Measurements from ENCODE around the gene SLC48A1. TPM values are rescaled to one million over a fixed set of nuclear protein-coding genes. Genes with fewer than 3 reads are reported as not detected.

SLC48A1 gene
- polyA plus RNA-seq, 2 donors: 17.7 to 20.6 TPM

- peaks cover 3 to 18% of the 10 kb centered on the region in 2 donors for H3K4me1 ChIP-seq (ENCODE audit: control insufficient read depth in 2 of 2, insufficient read depth in 2 of 2, low read length in 1 of 2)
- H3K36me3 ChIP-seq (ENCODE audit: control insufficient read depth in 2 of 2, insufficient read depth in 2 of 2, low read length in 1 of 2): peaks cover 9 to 53% of the 10 kb centered on the region in 2 donors
- 41 to 53% methylated on average over 8 of the region's 8 CpGs for WGBS, 2 donors
- H3K9me3 ChIP-seq (ENCODE audit: control insufficient read depth in 2 of 2, insufficient read depth in 1 of 2, low read depth in 1 of 2, low read length in 1 of 2): no peaks in the 10 kb centered on the region
- H3K27ac ChIP-seq (ENCODE audit: low read depth in 2 of 2, low read length in 1 of 2): peak overlapping the region; percentile 90 to 96
- H3K4me3 ChIP-seq (ENCODE audit: low read depth in 1 of 2, low read length in 2 of 2): no peak overlapping the region
- no peaks in the 10 kb centered on the region for H3K27me3 ChIP-seq (ENCODE audit: control insufficient read depth in 1 of 2, insufficient read depth in 2 of 2, low read length in 2 of 2)
Measured at GRCh38 chr12:47782372-47782770, 9.3 kb downstream of the SLC48A1 start.

GRCh38 chr12:47783024-47783755, 10.2 kb downstream of the SLC48A1 start:
- Histone ChIP-seq H3K27ac (ENCODE audit: low read depth in 2 of 2, low read length in 1 of 2) (peak overlapping the region; percentile 90 to 96), H3K27me3 (ENCODE audit: control insufficient read depth in 1 of 2, insufficient read depth in 2 of 2, low read length in 2 of 2) (no peaks in the 10 kb centered on the region), H3K4me1 (ENCODE audit: control insufficient read depth in 2 of 2, insufficient read depth in 2 of 2, low read length in 1 of 2) (peaks cover 3 to 18% of the 10 kb centered on the region in 2 donors), H3K36me3 (ENCODE audit: control insufficient read depth in 2 of 2, insufficient read depth in 2 of 2, low read length in 1 of 2) (peaks cover 9 to 61% of the 10 kb centered on the region in 2 donors), H3K9me3 (ENCODE audit: control insufficient read depth in 2 of 2, insufficient read depth in 1 of 2, low read depth in 1 of 2, low read length in 1 of 2) (no peaks in the 10 kb centered on the region), H3K4me3 (ENCODE audit: low read depth in 1 of 2, low read length in 2 of 2) (no peak overlapping the region)
- WGBS, 2 donors: 62 to 67% methylated on average over 17 of the region's 17 CpGs

- no peak overlapping the region for H3K27ac ChIP-seq (ENCODE audit: low read depth in 2 of 2, low read length in 1 of 2)
- H3K36me3 ChIP-seq (ENCODE audit: control insufficient read depth in 2 of 2, insufficient read depth in 2 of 2, low read length in 1 of 2): peaks cover 11 to 70% of the 10 kb centered on the region in 2 donors
- no peak overlapping the region for H3K4me3 ChIP-seq (ENCODE audit: low read depth in 1 of 2, low read length in 2 of 2)
- no peaks in the 10 kb centered on the region for H3K27me3 ChIP-seq (ENCODE audit: control insufficient read depth in 1 of 2, insufficient read depth in 2 of 2, low read length in 2 of 2)
- peaks cover 2 to 18% of the 10 kb centered on the region in 2 donors for H3K4me1 ChIP-seq (ENCODE audit: control insufficient read depth in 2 of 2, insufficient read depth in 2 of 2, low read length in 1 of 2)
- WGBS, 2 donors: 86 to 90% methylated on average over 20 of the region's 20 CpGs
- no peaks in the 10 kb centered on the region for H3K9me3 ChIP-seq (ENCODE audit: control insufficient read depth in 2 of 2, insufficient read depth in 1 of 2, low read depth in 1 of 2, low read length in 1 of 2)
Measured at GRCh38 chr12:47783821-47784819, 11.1 kb downstream of the SLC48A1 start.

- H3K36me3 ChIP-seq (ENCODE audit: control insufficient read depth in 2 of 2, insufficient read depth in 2 of 2, low read length in 1 of 2): peaks cover 21 to 73% of the 10 kb centered on the region in 2 donors
- peaks cover 2 to 15% of the 10 kb centered on the region in 2 donors for H3K4me1 ChIP-seq (ENCODE audit: control insufficient read depth in 2 of 2, insufficient read depth in 2 of 2, low read length in 1 of 2)
- 80 to 85% methylated on average over 15 of the region's 15 CpGs for WGBS, 2 donors
- no peaks in the 10 kb centered on the region for H3K27me3 ChIP-seq (ENCODE audit: control insufficient read depth in 1 of 2, insufficient read depth in 2 of 2, low read length in 2 of 2)
- peak overlapping the region in 1 of 2 donors; percentile 62 for H3K27ac ChIP-seq (ENCODE audit: low read depth in 2 of 2, low read length in 1 of 2)
- H3K9me3 ChIP-seq (ENCODE audit: control insufficient read depth in 2 of 2, insufficient read depth in 1 of 2, low read depth in 1 of 2, low read length in 1 of 2): no peaks in the 10 kb centered on the region
- no peak overlapping the region for H3K4me3 ChIP-seq (ENCODE audit: low read depth in 1 of 2, low read length in 2 of 2)
Measured at GRCh38 chr12:47785036-47785886, 12.2 kb downstream of the SLC48A1 start.

- Histone ChIP-seq H3K4me3 (ENCODE audit: low read depth in 1 of 2, low read length in 2 of 2) (no peak overlapping the region), H3K9me3 (ENCODE audit: control insufficient read depth in 2 of 2, insufficient read depth in 1 of 2, low read depth in 1 of 2, low read length in 1 of 2) (no peaks in the 10 kb centered on the region), H3K36me3 (ENCODE audit: control insufficient read depth in 2 of 2, insufficient read depth in 2 of 2, low read length in 1 of 2) (peaks cover 21 to 79% of the 10 kb centered on the region in 2 donors), H3K4me1 (ENCODE audit: control insufficient read depth in 2 of 2, insufficient read depth in 2 of 2, low read length in 1 of 2) (peaks cover 2 to 15% of the 10 kb centered on the region in 2 donors), H3K27me3 (ENCODE audit: control insufficient read depth in 1 of 2, insufficient read depth in 2 of 2, low read length in 2 of 2) (no peaks in the 10 kb centered on the region), H3K27ac (ENCODE audit: low read depth in 2 of 2, low read length in 1 of 2) (peak overlapping the region; percentile 25 to 67)
- WGBS, 2 donors: 76 to 82% methylated on average over 11 of the region's 11 CpGs
Measured at GRCh38 chr12:47785887-47786661, 13.0 kb downstream of the SLC48A1 start.

- 93 to 94% methylated on average over 10 of the region's 10 CpGs for WGBS, 2 donors
- H3K36me3 ChIP-seq (ENCODE audit: control insufficient read depth in 2 of 2, insufficient read depth in 2 of 2, low read length in 1 of 2): peaks cover 21 to 82% of the 10 kb centered on the region in 2 donors
- H3K27me3 ChIP-seq (ENCODE audit: control insufficient read depth in 1 of 2, insufficient read depth in 2 of 2, low read length in 2 of 2): no peaks in the 10 kb centered on the region
- peaks cover 2 to 9% of the 10 kb centered on the region in 2 donors for H3K4me1 ChIP-seq (ENCODE audit: control insufficient read depth in 2 of 2, insufficient read depth in 2 of 2, low read length in 1 of 2)
- H3K4me3 ChIP-seq (ENCODE audit: low read depth in 1 of 2, low read length in 2 of 2): no peak overlapping the region
- no peaks in the 10 kb centered on the region for H3K9me3 ChIP-seq (ENCODE audit: control insufficient read depth in 2 of 2, insufficient read depth in 1 of 2, low read depth in 1 of 2, low read length in 1 of 2)
- no peak overlapping the region for H3K27ac ChIP-seq (ENCODE audit: low read depth in 2 of 2, low read length in 1 of 2)
Measured at GRCh38 chr12:47786662-47787280, 13.7 kb downstream of the SLC48A1 start.

GRCh38 chr12:47787596-47788319, 14.7 kb downstream of the SLC48A1 start:
- WGBS, 2 donors: 82 to 83% methylated on average over 14 of the region's 14 CpGs
- Histone ChIP-seq H3K4me3 (ENCODE audit: low read depth in 1 of 2, low read length in 2 of 2) (no peak overlapping the region), H3K36me3 (ENCODE audit: control insufficient read depth in 2 of 2, insufficient read depth in 2 of 2, low read length in 1 of 2) (peaks cover 21 to 86% of the 10 kb centered on the region in 2 donors), H3K27ac (ENCODE audit: low read depth in 2 of 2, low read length in 1 of 2) (no peak overlapping the region), H3K9me3 (ENCODE audit: control insufficient read depth in 2 of 2, insufficient read depth in 1 of 2, low read depth in 1 of 2, low read length in 1 of 2) (no peaks in the 10 kb centered on the region), H3K27me3 (ENCODE audit: control insufficient read depth in 1 of 2, insufficient read depth in 2 of 2, low read length in 2 of 2) (no peaks in the 10 kb centered on the region), H3K4me1 (ENCODE audit: control insufficient read depth in 2 of 2, insufficient read depth in 2 of 2, low read length in 1 of 2) (peaks cover 0 to 4% of the 10 kb centered on the region in 2 donors)

- Histone ChIP-seq H3K4me1 (ENCODE audit: control insufficient read depth in 2 of 2, insufficient read depth in 2 of 2, low read length in 1 of 2) (no peaks in the 10 kb centered on the region), H3K27ac (ENCODE audit: low read depth in 2 of 2, low read length in 1 of 2) (no peak overlapping the region), H3K36me3 (ENCODE audit: control insufficient read depth in 2 of 2, insufficient read depth in 2 of 2, low read length in 1 of 2) (peaks cover 20 to 79% of the 10 kb centered on the region in 2 donors), H3K9me3 (ENCODE audit: control insufficient read depth in 2 of 2, insufficient read depth in 1 of 2, low read depth in 1 of 2, low read length in 1 of 2) (no peaks in the 10 kb centered on the region), H3K27me3 (ENCODE audit: control insufficient read depth in 1 of 2, insufficient read depth in 2 of 2, low read length in 2 of 2) (no peaks in the 10 kb centered on the region), H3K4me3 (ENCODE audit: low read depth in 1 of 2, low read length in 2 of 2) (no peak overlapping the region)
- 90 to 95% methylated on average over 5 of the region's 5 CpGs for WGBS, 2 donors
Measured at GRCh38 chr12:47789141-47789540, 16.1 kb downstream of the SLC48A1 start.
